ENCODE measurements around the gene PRRG4. TPM values are rescaled to one million over a fixed set of nuclear protein-coding genes. Genes with fewer than 3 reads are reported as not detected.
"Not testable (repeated sequence)": the region's sequence is repeated elsewhere in the genome, so short reads cannot be mapped to it uniquely, and the experiment has no call there.

PRRG4 gene
- total RNA-seq, 1 experiment from 2014 or later, result 0.64 TPM

DNA sequence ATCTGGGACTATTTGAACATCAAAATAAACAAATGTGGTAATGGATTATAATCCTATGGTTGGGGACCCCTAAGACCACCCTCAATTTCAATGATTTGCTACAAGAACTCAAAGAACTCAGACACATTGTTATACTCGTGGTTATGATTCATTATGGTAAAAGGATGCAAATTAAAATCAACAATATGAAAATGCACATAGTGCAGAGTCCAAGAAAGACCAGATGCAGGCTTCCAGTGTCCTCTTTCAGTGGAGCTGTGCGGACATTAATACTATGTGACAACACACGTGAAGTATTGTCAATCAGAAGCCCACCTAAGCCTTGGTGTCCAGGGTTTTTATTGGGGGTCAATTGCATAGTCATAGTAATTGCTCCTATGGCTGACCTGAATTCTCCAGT lies 53.7 kb downstream of the PRRG4 start:
- no peak for DNase-seq (ENCODE audit: extremely low read depth, low read depth)

DNA sequence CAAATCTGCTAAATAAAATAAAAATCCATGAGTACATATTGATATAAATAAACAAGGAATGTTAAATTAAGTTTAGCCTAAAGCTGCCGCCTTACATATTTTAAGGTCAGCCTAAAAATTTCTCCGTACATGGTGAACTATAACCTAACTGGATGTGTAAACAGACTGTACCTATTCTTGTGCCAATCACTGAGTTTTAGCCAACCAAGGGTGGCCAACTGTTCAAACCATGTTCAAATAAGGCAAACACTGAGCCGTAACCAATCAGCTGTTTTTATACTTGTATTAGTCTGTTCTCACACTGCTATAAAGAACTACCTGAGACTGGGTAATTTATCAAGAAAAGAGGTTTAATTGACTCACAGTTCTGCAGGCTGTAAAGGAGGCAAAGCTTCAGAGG lies 54.3 kb downstream of the PRRG4 start:
- no peak for DNase-seq (ENCODE audit: extremely low read depth, low read depth)

DNA sequence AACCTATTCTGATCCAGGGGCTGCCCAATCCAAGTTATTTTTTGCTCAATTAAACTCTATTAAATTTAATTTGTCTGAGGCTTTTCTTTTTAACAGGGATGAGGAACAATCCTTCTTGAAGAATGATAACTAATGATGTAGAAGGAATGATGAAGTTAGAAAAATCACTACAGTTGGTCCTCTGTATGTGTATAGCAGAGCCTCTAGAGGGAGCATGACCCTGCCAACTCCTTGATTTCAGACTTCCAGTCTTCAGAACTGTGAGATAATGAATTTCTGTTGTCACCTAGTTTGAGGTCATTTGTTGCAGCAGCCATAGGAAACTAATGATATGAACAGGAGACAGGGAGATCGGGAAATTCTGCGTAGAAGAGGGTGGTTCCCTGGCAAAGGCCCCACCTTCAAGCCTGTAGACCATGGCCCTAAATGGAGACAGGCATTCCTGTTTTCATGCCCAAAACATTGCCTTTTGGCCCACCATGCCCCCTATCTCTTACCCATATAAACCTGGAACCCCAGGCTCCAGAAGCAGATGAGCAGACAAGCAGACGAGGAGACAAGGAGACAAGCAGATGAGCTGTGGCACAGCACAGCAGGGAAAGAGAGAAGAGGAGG lies 55.1 kb downstream of the PRRG4 start:
- DNase-seq (ENCODE audit: extremely low read depth, low read depth), result no peak

DNA sequence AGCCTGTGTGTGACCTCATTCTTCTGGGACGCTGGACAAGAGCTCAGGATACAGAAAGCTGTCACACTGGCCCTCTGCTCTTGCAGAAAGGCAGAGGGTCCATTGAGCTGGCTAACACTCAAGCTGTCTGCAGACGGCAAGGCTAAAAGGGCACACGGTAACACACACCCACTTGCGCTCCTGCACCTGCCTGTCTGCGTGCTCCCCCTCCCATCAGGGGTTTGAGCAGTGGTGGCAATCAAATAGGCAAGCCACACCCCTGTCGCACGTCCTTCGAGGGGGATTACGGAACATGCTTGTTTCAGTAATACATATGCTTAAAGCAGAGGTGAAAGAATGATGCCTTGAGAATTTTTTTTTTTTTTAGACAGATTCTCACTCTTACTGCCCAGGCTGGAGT lies 55.8 kb downstream of the PRRG4 start:
- no peak for DNase-seq (ENCODE audit: extremely low read depth, low read depth)

DNA sequence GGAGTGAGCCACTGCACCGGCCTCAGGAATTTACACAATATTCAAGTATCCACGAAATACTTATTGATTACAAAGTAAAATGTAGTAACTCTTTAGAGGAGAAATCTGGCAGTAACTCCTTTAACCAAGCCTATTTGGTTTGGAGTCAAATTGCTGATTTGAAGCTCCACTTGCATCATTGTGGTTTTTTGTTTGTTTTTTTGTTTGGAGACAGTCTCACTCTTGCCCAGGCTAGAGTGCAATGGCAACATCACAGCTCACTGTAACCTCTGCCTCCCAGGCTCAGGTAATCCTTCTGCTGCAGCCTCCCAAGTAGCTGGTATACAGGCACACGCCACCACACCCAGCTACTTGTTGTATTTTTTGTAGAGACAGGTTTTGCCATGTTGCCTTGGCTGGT lies 56.5 kb downstream of the PRRG4 start:
- DNase-seq (ENCODE audit: extremely low read depth, low read depth), result no peak

DNA sequence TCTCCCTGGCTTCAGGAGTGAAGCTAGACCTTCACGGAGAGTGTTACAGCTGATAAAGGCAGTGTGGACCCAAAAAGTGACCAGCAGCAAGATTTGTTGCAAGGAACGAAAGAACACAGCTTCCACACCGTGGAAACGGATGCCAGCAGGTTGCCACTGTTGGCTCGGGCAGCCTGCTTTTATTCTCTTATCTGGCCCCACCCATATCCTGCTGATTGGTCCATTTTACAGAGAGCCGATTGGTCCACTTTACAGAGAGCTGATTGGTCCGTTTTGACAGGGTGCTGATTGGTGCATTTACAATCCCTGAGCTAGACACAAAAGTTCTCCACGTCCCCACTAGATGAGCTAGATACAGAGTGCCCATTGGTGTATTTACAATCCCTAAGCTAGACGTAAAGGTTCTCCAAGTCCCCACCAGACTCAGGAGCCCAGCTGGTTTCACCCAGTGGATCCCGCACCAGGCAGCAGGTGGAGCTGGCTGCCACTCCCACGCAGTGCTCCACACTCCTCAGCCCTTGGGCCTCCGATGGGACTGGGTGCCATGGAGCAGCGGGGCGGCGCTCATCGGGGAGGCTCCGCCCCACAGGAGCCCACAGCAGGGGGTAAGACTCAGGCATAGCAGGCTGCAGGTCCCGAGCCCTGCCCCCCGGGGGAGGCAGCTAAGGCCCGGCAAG lies 58.1 kb downstream of the PRRG4 start:
- not testable (repeated sequence) for DNase-seq (ENCODE audit: extremely low read depth, low read depth)

DNA sequence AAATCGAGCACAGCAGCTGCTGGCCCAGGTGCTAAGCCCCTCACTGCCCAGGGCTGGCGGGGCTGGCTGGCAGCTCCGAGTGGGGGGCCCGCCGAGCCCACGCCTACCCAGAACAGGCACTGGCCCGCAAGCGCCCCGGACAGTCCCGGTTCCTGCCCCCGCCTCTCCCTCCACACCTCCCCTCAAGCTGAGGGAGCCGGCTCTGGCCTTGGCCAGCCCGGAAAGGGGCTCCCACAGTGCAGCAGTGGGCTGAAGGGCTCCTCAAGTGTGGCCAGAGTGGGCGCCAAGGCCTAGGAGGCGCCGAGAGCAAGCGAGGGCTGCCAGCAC lies 58.6 kb downstream of the PRRG4 start:
- DNase-seq (ENCODE audit: extremely low read depth, low read depth), result not testable (repeated sequence)

DNA sequence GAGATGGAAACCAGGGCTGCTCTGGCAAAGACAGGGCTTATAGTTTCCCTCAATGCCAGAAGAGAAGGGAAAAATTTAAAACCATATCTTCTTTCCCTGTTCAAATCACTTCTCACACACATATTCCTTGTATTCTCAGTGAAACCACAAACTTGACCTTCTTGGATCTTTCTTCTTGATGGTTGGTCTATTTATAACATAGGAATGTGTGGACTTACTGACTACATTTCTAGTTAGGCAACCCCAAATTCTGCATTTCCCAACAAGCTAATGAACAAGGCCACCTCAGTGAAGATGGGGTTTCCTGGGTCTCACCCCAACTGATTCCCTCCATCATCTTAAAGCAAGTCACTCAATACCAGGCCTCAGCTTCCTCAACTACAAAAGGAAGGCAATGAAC lies 59.1 kb downstream of the PRRG4 start:
- DNase-seq (ENCODE audit: extremely low read depth, low read depth), result no peak

DNA sequence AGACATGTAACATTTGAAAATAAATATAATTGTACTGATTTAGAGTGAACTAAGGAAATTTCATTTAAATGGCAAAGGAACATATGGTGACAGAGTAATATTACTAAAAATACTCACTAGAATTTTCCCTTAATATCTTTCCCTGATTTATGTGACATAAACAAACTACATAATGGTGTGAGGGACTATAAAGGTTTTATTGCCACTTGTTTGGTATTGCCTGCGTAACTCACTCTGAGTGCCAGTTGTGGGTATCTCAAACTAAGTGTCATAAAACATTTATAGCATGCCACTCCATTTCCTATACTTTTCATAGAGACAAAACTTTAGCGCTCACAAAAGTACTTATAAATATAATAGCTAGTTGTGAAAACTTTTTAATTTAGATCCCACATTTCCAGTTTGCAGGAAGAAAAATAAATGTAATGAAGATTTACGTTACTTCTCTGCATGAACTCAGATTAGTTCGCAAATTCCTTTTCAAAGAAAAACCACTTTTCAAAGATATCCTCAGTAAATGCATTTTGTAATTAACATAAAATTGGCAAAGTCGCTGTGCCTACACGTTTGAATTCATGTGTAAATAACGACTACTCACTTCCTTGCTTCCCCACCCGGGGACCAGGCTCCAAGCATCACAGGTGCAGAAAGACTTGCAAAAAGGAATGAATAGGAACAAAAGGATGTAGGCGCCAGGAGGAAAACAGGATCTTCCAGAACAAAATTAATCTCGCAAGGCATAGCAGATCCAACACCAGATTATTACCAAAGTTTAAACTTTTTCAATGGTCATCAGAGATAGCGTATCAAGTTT lies 61.3 kb downstream of the PRRG4 start:
- DNase-seq (ENCODE audit: extremely low read depth, low read depth), result no peak

DNA sequence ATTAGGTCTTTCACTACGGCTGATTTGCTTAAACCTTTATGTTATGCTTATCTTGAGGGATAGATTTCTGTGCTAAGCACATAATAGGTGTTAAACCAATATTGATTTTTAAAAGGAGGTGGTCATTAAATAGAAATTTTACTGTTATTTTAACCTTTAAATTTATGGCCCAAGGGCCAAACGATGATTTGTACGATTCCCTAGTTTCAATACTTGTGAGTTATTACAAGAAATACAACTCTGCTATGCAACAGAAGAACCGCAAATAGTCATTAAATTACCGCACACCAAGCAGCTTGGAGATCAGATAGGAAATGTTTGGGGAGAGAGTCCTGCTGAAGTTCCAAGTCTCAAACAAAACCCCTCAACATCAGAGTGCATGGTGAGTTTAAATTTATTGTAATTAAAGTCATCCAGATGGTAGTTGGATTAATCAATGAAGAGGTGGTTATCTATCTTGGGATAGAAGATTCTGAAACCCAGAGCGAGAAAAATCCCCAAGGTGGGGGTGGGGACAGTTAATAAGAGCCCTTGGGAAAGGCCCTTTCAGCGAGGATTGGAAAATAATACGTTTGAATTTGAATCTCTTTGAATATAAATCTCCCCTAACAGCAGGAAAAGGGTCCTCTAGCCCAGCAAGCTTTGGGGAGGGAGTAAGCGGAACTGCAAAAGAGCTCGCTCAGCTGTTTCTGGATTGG lies 62.1 kb downstream of the PRRG4 start:
- DNase-seq (ENCODE audit: extremely low read depth, low read depth), result no peak

DNA sequence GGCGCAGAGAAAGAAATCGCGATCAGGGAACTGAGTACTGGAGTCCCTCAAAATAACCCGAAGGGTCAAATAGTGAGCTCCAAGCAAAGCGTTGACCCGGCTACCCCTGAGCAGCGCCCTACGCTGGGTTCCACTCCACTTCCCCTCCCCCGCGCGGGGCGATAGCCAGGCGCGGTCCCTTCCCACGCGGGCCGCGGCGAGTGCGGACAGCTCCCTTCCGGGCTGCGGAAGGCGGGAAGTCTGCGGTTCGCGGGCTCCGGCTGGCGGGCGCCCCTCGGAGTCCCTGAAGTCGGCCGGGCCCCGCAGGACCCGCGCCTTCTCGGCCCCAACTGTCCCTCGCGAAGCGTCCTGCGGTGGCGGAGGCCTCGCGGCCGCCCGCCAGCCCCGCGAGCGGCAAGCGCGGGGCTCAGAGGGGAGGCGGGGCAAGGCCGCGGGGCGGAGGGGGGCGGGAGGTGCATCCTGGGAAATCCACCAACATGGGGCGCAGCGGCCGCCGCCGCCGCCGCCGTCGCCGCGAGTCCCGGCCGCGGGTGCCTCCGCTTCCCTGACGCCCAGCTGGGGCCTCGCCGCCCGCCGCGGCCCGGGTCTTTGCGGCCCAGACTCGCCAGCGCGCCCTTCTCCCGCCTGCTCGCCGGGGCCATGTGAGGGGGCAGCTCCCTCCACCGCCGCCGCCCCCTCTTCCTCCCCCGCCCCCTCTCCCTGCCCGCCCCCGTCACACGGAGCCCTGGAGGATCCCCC lies 62.8 kb downstream of the PRRG4 start, which contains the start of gene QSER1:
QSER1 (plus strand) TSS at position 457 of the 738 bp plus-strand sequence. CDS start 315 bp downstream, outside the sequence.
- peak; percentile 41 for DNase-seq (ENCODE audit: extremely low read depth, low read depth)

DNA sequence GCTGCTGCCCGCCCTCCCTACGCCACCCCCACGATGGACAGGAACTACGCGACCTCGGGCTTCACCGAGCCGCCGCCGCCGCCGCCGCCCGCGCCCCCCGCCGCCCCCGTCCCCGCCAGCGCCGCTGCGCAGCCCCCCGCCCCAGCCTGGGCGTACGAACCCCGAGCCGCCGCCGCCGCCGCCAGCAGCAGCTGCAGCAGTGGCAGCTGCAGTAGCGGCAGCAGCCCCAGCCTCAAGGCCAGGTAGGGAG lies 63.3 kb downstream of the PRRG4 start:
- DNase-seq (ENCODE audit: extremely low read depth, low read depth), result no peak

DNA sequence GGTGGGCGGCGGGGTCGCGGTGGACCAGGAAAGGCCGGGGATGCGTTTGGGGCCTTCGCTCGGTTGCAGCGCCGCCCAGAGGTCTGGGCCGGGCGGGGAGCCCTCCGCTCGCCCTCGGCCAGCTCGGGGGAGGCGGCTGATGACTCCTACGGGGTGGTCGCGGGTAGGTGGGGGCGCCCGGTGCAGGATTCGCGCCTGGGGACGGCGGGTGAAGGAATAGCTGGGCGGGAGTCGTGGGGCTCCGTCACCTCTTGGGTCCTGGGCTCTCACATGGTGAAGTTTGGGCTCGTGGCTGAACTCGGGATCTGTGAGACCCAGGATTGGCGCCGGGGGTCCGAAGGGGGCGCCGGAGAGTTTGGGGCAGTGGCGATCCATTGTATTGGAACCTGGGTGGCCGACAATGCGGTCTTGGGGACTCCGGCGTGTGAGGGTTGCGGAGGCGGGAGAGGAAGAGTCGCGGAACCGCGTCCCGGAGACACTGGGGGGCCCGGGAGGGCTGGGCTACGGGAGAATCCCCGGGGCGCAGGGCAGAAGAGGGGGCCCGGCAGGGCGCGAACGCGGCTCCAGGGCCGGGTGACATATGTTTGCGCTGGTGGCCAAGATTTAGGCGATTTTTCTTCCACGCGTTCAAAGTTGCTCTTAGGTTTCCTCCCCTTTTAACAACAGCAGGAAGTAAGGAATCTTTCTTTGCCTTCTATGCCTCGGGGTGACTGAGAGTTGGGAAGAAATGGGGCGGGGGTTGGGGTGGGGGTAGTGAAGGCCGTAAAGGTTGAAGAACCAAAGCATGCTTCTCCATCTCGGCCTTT lies 63.8 kb downstream of the PRRG4 start:
- no peak for DNase-seq (ENCODE audit: extremely low read depth, low read depth)

DNA sequence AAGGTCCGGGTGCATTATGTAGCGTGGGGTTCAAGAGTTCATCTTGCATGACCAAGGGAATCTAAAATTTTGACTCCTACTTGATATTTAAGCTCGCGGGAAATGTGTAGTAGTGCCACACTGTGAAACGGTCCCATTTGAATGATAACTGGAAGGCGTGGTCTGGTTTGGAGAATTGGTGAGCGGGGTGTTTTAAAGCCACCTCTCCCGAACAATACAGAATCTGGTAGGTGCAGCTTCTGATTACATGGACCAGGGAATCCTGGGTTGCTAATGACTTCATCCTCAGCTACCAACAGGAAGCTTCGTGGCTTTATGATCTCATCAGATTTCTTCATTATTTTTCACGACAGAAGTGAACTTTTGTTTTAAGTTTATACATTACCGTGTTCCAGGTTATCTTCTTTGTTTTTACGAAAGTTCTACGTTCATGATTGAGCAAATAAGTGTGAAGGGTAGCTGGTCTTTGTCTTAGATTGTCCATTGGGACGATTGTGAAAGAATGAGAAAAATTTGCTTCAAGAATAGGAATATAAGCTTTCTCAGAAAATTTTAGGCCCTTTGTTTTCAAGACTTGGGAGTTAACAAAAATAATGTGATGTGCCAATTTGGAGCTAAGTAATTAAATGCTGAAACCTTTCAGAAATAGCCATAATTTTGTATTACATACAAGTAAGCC lies 64.6 kb downstream of the PRRG4 start:
- DNase-seq (ENCODE audit: extremely low read depth, low read depth), result no peak

DNA sequence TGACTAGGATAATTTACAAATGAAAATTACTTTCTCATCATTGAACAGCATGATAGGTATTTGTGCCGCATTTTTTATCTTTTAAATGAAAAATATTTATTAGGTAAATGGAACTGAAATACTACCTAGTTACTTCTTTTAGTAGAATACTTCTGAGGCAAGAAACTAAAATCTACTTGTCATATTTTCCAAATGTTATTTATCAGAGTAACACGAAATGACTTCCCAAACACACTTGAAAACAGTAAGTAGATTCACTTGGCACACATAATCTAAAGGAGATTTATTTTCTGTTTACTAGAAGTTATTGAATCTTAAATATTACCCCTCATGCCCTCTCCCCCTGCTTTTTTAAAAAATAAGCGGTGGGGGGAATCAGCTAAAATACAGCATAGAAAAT lies 65.2 kb downstream of the PRRG4 start:
- no peak for DNase-seq (ENCODE audit: extremely low read depth, low read depth)

DNA sequence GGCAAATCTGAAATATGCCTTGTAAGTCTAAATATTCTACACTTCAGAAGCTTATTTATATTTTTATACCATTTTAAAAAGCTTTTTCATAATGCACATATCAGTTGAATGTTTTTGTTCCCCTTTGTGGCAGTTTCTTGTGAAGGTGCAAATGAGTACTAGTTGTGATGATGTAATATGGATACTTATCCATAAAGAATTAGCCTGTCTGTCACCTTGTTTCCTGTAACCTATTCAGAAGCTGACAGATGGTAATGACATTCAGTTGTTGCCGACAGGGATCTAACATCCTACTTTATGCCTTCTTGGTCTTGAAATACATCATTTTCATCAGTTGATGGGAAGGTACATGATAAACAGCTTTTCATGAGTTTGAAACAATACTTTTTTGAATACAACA lies 65.7 kb downstream of the PRRG4 start:
- DNase-seq (ENCODE audit: extremely low read depth, low read depth), result no peak

DNA sequence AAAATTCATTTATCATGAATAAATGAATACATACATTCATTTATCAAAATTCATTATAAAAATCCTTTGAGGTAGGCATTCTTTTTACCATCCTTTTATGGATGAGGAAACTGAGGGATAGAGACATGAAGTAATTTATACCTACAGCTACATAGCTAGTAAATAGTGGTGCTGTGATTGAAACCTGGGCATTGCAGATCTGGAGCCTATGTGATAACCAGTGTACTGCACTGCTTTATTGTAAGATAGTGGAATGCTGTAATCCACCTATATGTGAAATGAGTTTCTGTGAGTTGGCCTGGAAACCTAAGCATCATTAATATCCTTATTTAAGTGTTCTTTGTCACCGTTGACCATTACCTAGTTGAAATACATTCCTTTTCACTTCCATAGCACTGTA lies 67.4 kb downstream of the PRRG4 start:
- DNase-seq (ENCODE audit: extremely low read depth, low read depth), result no peak

DNA sequence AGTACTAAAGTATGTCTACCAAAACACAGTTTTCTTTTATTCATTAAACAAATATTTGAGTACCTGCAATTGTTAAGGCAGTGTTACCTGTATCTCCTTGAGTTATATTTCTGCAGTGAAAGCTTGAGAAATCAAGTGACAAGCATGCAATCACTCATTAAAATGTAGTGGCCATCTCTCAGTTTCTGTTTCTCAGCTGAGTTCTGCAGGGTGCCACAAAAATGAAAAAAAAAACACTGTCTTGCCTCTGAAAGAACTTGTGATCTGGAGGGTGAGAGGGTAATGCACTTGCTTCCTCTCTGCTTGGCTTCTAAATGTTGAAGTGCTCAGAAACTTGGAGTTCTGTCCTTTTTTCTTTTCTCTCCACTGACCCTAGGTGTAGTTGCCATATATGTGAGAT lies 69.7 kb downstream of the PRRG4 start:
- DNase-seq (ENCODE audit: extremely low read depth, low read depth), result no peak

DNA sequence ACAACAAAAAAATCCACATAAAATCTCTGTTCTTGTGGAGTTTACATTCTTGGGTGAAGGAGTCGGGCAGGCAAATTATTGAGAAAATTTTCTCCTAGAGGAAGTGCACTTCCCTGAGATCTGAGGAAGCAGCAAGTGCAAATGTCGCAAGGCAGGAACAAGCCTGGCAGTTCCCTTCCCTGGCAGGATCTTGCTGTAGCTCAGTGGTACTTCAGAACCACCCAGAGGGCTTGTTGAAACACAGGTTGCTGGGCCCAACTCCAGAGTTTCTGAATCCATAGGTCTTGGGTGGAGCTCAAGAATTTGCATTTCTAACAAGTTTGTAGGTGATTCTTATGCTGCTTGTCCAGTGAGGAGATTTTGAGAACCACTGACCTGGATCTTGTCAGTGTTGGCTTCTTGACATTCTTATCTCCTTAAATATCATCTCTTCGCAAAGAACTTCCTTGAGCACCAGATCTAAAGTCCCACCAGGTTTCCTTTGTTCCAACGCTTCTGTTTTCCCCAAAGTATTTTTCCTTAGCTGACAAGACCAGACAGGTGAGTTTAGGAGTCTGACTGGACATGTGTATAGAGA lies 72.5 kb downstream of the PRRG4 start:
- DNase-seq (ENCODE audit: extremely low read depth, low read depth), result no peak

All from NCI-H460 (cell line).